HG02623 (cell line): Measurements from ENCODE around the gene MAP1LC3B.

Experiments used
- ATAC-seq: cut with Tn5 transposase; IDR thresholded peaks from one replicate; pipeline ENCODE4 v1.9.1; 2021; ENCODE audit warnings: moderate library complexity; ENCODE audit not compliant: unreplicated experiment

MAP1LC3B gene

DNA sequence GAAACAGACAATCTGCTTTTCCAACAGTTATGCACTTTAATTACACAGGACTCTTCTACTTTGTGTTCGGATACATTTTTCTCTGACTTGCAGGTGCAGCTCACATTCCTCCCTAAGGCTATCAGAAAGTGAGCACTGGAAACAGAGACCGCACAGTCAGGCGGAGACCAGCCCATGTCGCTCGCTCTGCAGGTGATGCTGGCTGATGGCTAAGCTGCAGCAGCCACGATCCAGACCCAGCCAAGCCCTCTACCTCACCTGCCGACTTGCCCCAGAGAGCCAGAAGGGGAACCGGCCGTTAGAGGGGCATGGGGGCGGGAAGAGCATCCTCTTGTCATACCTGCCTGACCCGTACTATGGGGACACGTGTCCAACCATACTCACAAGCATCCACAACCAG lies 33.8 kb downstream of the MAP1LC3B start:
- no peak for ATAC-seq

DNA sequence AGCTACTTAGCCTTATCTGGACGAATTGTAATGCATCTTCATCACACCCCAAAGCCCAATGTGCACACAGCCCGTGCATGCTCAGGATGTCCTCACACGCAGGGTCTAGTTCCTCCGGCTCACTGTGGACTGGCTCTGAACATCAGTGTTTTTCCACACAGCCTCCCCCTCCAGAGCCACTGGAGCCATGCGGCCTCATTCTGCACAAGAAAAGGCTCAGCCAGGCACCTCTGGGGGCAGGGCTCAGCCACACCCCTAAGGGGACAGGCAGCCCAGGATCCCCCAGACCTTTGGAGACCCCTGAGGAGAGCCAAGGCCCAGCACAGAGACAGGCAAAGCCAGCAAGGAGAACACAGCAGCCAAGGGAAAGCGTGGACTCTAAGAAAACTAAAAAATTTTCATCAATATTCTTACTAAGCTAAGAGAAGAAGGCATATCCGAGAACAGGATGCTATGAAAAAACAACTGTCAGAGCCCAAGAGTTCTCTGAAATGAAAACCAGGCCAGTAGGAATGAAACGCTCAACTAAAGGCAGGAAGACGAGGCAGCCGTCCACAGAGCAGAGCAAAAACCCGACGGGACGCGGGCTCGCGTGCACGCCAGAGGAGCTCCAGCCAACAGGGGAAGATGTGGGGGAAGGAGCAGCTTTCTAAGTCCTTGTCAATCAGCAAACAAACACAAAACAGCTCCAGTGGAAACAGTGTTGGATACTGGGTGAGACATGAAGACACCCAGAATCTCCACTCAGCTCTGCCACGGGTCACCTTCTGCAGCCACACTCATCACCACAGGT lies 34.5 kb downstream of the MAP1LC3B start:
- ATAC-seq, result no peak

DNA sequence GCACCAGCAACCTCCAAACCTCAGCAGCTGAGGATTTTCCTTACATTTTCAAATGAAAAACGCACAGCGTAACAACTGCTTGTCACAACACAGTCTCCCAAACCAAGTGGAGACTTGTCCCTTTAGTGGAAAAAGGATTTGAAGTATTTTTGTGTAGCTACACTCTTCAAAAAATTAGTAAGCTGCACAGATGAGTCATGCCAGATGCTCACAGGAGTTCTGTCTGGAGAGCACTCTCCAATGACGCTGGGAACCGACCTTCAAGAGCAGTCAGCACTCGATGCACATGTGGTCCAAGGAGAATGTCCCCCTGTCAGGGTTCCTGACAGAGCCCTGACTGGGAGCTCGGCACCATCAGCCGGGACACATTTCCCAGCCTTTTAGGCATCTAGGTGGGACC lies 39.8 kb downstream of the MAP1LC3B start:
- ATAC-seq, result no peak

DNA sequence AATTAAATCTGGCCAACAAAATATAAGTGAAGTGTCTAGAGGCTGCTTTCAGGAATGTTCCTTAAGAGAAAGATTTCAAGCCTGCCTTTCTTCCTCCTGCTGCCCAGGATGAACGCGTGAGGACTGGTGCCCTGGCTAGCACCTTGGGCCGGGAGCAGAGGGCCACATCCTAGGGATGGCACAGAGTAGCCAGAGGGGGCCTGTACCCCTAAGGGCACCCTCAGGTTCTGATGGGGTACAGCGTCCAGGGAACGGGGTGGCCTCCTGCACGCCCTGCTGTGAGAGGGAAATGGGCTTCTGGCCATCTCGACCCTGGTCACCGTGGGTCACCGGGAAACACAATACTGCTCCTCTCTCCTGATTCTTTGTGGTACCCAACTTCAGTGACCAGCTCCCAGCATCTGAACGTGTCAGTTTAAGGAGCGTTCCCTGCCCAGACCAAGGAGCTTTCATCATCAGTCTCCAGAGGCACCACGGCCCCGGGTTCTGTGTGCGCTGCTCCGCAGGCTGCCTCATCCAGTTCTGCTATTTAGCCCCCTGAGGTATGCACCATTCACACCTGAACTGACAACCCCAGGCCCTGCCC lies 40.3 kb downstream of the MAP1LC3B start:
- ATAC-seq, result no peak

DNA sequence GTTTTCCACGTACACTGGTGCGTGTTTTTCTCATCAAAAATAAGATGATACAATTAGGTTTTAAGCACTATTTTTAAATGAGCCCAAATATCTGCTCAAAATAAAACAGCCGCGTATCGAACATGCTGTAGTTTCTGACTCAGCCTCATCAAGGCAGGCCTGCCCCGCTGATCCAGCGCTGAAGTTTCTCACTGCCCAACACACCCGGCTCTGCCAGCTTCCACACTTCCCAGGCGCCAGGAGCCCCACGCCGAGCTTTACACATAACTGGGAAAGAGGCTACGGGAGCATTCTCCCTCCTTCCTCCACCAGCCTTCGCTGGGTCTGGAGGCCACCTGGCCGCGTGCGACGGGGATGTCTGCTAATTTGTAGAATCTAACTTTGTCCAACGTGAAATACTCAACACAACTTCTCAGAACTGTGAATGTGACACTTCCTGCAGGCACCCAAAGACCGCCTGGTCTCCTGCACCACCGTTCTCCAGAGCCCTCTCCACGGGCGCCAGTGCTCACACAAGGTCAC lies 42.1 kb downstream of the MAP1LC3B start:
- ATAC-seq, result no peak

DNA sequence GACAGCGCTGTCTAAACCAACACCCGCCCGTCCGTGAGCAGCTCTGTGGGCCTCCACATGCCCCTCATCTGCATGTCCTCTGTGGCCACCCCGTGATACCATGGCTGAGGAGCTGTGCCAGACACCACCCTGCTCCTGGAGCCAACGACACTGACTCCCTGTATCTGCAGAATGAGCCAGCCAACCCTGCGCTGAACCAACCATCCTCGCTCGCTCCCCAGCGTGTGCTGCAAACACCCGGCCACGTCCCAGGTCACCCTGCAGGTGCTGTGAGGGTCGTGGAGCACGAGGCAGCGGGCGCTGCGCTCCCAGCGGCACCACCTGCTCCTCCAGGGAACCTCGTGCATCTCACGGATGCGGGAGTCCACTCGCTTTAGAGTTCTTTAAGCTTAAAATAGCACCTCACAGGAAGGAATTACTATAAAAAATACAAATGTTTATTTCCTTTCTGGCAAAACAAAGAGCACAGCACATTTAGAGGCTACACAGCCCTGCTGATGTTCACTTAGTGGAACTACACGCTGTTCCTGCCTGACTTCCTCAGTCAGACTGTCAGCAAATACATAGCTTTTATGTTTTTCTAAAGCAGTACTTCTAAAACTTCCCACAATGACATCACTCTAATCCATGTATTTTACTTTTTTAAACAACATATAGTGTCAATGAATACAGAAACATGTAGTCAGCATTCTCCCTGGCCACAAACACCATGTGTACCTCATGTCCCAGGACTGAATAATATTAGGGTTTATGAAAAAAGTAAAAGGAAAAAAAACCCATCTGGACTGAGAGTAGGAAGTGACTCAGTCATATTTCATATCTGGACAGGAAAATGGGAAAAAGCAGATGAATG lies 43.5 kb downstream of the MAP1LC3B start:
- no peak for ATAC-seq

DNA sequence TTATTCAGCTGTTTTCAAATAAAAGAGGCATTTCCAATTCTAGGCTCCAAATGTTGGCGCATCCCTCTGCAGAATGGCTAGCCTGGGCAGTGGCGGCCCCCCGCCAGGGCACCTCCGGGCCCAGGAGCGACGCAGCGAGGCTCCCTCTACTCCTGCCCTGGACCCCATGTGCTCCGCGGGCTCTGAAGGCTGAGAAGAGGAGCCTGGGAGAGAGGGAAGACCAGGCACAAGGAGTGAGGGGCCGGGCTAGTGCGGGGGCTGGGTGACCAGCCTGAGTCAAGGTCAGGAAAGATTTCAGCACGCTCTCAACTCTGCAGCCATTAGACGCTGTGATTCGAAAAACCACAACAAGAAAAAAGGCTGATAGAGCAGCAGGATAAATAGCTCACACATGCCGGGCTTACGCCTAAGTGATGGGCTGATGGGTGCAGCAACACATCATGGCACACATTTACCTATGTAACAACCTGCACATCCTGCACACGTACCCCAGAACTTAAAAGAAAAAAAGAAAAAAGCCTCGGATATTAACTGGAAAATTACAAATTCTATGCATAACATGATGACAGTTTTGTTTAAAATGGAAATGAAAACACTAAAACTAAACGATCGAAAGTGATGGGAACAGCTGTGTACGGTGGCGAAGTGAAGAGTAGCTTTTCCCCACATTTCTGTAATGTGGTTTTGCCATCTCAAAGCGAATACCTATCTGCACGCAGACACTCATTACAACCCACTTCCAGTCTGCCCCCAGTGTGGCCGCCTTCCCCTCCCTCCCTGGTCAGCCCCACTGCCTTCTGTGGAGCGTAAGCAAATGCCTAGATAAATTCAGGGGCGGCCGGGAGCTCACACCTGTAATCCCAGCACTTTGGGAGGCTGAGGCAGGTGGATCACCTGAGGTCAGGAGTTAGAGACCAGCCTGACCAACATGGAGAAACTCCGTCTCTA lies 44.4 kb downstream of the MAP1LC3B start:
- ATAC-seq, result no peak

DNA sequence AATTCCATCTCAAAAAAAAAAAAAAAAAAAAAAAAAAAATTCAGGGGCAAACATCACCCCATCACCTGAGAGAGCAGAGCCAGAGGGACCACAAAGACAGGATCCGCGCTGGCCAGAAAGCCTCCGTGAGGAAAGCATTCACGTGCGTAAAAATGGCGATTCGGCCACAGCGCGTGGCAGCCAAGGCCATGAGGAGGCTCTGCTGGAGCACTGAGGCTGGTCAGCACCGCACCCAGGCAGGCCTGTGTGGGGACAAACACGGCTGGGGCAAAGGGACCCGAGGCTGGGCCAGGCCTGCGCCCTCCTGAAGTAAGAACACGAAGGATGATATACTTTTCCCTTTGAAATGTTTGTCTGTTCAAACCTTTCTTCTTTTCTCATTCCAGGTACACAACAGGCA lies 45.2 kb downstream of the MAP1LC3B start:
- no peak for ATAC-seq

DNA sequence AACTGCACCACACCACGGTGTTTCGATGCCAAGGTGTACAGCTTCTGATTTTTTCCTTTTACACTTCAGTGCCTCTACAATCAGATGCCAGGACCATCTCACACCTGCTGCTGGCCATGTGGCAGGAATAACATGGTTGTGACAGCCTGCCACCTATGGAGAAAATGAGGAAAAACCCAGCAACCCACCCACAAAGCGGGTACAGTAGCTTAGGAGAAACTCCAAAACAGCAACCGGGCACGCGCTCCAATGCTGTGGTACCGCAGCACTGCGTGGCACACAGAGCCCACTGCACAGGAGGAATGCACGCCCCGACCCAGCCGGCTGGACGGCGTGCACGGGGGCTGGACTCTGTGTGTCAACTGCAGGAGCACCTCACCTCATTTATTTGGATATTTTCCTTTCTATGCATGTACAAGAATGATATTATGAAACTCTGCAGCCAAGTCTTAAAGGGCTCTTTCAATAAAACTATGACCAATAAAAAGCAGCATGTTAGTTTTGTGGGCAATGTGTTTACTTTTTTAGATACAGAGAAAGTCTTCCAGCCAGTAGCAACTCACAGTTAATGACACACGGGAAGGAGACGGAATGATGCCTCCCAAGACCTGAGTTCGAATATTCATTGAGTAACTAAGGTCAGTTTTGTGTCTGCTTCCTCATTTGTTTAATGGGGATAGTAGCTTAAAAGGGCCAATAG lies 45.9 kb downstream of the MAP1LC3B start:
- ATAC-seq, result no peak

DNA sequence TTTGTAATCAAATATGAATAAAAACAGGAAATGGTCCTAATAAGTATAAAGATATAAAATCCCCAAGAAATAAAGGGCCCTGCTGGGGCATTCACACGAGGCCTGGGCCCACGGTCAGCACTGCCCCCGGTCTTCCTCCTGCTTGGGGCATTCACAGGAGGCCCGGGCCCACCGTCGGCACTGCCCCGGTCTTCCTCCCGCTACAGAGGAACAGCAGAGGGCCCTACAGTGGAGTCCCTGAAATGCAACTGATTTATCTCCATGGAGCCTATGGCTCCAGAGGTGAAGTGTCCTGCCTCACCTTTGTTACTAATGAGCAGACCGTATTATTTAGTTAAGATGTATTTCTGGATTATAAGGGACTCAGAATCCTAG lies 46.5 kb downstream of the MAP1LC3B start:
- no peak for ATAC-seq

DNA sequence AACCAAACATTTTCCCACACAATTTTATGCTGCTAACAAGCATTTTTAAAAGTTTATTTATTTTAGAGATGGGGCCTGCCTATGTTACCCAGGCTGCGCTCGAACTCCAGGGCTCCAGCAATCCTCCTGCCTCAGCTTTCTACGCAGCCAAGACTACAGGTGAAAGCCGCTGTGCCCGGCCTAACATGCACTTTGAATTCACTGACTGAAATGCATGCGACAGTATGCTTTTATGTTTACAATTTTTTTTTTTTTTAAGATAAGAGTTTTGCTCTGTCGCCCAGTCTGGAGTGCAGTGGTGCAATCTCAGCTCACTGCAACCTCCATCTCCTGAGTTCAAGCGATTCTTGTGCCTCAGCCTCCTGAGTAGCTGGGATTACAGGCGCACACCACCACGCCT lies 47.8 kb downstream of the MAP1LC3B start:
- ATAC-seq, result no peak

DNA sequence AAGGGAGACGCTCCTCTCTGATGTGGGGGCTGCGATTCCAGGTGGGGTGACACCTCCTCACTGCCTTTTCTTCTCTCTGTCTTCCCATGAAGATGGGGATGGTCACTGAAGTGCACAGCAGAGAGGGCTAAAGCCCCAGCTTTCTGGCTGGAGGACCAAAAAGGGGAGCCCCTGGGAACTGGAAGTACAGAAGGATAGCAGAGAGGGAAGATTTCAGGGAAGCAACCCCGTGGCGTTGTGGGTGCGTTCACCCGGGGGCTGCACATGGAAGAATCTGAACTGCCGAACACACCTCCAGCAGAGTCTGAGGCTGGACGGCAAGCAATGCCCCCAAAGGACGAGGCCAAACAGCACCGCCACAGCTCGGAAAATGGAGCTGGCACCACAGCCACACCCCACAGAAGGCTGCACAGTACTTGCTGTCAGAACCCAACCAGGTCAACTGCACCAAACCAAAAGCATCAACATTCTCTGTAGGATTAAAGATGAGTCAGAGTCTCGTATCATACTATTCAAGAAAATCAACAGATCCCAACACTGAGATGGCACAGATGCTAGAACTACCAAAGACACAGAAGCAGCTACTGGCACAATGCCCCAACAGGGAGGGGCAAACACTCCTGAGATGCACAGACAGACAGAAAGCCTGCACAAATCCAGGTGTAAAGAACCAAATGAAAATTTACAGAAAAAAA lies 49.9 kb downstream of the MAP1LC3B start:
- ATAC-seq, result no peak

DNA sequence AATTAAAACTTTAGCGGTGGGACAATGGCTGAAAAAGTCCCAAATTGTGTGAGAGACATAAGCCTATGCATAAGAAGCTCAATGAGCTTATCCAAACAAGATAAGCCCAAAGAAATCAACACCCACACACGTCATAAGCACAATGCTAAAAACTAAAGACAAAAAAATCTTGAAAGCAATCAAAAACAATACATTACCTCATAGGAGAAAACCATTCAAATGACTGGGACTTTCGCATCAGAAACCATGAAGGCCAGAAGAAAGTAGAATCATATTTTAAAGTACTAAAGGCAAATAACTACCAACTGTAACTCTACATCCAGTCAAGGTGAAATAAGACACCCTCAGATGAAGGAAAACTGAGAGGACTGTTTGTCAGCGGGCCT lies 50.4 kb downstream of the MAP1LC3B start:
- no peak for ATAC-seq

DNA sequence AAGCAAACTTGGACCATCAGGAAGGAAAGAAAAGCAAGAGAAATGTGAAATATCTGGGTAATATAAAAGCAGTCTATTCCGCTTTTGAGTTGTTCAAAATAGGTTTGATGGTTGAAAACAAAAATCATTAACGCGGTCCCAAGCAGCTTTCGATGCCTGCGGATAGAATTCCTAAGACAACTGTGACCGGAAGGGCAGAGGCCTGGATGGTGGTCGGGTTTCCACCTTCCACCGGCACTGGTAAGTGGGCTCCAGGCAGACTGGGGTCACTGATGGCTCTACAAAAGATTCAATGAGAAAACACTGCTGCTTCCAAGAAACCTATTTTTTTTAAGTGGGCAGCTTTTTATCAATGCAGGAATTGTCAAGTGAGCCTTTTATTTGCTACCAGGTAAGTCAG lies 50.9 kb downstream of the MAP1LC3B start:
- ATAC-seq, result no peak

DNA sequence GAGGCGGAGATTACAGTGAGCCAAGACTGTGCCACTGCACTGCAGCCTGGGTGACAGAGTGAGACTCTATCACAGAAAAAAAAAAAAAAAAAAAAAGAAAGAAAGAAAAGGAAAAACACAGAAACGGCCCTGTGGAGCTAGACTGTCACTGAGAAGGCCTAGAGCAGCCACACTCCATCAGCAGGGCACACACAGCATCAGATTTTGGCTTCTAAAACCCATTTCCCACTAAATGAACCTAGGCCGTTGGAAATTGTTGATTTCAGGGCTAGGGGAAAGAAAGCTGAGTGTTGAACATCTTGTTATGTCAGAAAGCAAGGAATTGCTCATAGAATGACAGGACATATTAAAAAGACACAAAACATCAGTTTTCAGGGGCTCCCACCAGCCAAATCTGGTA lies 51.8 kb downstream of the MAP1LC3B start:
- no peak for ATAC-seq

DNA sequence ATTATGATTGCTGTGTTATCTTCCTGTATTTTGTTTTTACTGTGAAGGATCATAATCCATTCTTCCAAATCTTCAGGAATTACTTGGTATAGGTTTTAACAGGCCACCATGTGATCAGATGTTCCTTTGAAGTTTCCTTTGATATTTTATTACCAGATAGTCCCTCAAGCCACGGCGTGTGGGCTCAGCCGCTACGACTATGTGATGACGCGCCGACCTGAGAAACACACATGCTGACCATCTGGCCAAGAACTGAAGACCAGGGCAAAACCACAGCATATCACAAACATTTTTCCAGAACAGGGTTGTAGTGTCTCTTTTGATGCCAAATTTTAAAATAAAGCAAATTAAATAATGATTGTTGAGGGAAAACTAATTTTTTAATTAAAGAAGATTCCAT lies 53.4 kb downstream of the MAP1LC3B start:
- no peak for ATAC-seq

DNA sequence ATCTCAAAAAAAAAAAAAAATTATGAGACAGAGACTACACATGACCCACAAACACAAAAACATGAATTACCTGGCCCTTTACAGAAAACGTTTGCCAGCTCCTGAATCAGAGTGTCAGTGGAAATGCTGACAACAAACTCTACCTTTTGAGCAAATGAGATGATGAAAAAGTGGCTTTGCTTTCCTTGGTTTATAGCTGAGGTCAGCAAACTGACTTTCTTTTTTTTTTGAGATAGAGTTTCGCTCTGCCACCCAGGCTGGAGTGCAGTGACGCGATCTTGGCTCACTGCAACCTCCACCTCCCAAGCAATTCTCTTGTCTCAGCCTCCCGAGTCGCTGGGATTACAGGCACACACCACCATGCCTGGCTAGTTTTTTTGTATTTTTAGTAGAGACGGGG lies 54.3 kb downstream of the MAP1LC3B start:
- no peak for ATAC-seq

DNA sequence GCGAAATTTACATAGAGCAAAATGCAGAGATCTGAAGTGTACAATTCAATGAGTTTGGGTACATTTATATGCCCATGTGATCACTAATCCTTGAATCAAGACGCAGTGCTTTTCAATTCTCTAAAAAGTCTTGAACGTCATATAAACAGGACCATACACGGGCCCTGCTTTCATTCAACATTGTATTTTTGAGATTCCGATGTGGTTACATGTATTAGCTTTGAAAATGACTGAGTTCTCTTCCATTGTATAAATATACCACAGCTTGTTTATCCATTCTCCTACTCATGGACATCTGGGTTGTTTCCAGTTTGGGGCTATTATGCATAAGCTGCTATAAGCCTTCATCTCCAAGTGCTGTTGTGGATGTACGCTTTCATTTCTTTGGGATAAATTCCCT lies 55.2 kb downstream of the MAP1LC3B start:
- ATAC-seq, result no peak

DNA sequence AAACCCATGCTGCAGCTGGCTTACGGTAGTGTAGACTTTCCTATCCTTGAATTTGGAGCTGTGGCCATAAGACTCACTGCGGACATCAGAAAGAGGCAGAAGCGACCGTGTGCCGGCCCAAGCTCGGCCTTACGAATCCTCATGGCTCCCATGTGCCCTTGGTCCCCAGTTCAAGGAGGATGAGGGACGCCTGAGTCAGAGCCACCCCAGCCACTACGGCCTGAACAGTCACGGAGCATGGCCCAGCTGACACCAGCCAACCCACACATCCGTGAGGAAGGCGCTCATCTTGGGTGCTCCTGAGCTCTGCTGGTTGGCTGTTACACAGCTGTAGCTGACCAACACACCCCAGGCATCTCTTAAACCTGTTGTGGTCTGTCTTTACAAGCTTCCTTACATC lies 56.7 kb downstream of the MAP1LC3B start:
- ATAC-seq, result no peak
